NAMALWA (cell line): Measurements from ENCODE around the gene SYTL5.

Experiments
- DNase-seq: peaks from one replicate; pipeline ENCODE4 v3.0.0-alpha.2; 2015; ENCODE audit warnings: low spot score

SYTL5 gene

DNA sequence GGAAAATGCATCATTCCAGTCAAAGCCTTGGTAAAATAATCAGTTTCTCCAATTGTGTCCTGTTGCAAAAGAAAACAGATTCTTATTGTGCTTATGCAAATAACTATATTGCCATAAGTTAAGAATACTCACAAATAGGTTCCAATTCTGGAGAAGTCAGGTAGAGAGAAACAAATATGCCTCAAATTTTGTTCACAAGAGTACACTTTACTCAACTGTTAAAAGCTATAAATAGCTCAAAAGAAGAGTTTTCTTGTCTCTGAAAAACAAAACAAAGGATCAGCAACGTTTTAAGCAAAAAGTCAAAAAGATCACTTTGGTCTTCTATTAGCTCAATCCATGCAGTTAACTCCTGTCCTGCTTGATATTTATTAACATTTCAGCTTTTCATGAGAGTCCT, 21.9 kb downstream of the SYTL5 start:
- no peak for DNase-seq

DNA sequence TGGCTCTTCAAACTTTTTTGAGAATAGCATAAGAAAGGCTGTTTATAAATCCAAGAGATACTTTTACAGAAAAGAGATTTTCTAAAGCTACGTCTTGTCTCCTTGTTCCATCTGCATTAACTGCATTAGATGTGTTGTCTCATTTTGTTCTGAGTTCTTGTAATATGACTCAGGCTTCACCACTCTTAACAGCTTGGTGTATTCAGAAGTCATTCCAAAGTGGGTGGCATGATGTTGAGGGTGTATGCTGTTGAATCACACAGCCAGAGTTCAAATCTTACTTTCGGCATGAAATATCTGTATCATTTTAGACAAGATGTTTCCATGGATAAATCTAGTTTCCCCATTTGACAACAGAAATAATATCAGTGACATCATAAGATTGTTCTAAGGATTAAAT, 30.1 kb downstream of the SYTL5 start:
- DNase-seq: no peak

DNA sequence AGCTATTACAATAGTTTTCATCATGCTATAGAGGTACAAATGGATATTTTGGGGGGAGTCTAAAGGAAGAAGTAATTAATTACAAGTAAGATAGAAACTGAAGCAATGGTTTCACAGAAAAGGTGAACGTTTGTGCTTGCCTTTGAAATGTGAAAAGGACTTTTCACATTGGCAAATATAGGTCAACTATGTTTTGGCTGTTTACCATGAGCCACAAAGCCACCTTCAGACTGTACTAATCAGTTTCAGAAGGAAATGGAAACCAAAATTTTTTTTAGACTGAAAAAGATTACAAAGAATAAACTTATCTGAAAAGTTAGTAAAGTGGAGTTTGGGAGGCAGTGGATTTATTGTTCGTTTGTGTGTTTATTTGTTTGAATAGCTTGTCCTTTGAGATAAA, 32.1 kb downstream of the SYTL5 start:
- no peak for DNase-seq

DNA sequence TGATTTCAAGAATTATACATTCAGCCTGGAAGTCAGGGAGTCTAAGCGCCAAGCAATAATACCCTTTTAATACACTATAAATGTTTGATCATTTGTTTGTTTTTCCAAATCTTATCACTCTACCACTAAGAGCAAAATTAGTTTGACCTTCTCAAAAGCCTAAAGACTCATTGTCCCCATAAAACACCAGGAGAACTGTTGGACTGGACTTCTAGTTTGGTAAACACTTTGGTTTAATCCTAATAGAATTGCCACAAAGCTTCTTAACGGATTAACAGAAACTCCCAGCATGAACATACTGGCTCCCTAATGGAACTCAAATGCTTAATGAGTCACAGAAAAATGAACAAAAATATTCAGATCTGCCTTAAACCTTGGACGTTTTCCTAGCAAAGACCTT, 34.9 kb downstream of the SYTL5 start:
- DNase-seq: no peak

DNA sequence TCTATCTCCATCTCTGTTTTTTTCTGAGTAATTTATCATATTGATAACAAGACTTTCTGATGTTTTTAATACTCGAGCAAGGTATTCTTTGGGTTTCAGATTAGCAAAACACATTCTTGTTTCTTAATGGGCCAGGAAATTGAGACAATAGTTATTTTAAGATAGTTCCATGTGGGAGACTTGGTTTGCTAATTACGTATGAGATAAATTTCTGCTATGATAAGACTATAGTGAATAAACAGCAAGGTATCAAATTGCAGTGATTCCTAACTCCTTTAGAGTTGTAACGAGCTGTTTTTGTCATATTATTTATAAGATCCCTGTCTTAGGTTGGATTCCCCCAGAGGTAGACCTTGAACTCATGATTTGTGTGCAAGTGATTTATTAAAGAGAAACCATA, 38.3 kb downstream of the SYTL5 start:
- DNase-seq: no peak

DNA sequence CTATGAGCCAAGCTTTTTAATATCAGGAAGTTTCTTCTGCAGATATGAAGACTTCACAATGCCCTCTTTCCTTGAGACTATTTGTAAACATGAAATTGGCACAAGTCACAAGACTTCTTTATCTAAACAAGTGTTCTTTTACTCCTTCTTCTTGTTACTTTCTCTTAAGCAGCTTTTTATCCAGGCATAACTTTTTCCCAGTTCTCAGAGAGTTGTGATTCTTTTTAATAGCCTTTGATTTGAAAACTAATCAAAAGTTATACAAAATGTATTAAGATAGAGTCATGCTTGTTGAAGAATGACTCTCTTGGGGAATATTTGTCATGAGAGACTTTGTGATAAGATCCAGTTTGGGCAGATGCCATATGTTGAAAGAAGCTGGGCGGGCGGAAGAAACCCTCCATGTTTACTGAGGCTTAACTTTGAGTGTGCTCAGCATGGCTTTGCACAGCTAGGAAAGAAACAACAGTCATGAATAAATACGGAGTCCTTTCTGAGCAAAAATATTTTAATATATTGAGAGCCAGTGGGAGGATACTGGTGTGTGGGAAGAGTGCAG, 39.3 kb downstream of the SYTL5 start:
- no peak for DNase-seq

DNA sequence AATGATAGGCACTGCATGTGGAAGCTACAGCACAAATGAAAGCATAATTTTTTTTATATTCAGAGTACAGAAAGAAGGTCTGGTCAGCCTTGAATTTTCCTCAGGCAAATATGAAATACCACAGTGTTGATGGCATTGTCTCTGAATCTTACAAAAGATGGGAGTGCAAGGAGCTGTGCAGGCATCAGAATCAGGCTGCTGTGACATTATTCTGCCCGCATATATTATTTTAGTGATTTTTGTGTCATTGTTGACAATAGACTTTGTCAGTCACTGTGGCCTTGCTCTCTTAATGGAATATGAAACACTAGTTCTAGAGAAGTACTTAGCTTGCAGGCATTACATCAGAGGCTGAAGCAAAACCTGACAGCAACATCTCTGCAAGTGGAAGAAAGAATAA, 42.5 kb downstream of the SYTL5 start:
- no peak for DNase-seq

DNA sequence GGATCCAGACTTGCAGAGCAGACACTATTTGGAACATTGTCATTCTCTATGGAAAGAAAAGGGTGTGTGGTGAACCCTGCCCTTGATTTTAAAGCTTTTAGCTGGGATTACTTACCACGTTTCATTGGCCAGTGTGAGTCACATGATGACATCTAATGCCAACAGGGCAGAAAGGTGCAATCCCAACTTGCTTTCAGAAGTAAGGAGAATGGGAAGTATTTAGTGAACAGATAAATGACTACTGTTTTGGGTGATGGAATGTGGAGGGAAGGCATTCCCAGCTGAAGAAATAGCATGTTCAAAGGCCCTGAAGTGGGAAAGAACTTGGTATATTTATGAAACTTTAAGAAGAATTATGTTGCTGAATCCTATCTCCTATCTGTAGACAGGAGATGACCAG, 44.5 kb downstream of the SYTL5 start:
- no peak for DNase-seq

DNA sequence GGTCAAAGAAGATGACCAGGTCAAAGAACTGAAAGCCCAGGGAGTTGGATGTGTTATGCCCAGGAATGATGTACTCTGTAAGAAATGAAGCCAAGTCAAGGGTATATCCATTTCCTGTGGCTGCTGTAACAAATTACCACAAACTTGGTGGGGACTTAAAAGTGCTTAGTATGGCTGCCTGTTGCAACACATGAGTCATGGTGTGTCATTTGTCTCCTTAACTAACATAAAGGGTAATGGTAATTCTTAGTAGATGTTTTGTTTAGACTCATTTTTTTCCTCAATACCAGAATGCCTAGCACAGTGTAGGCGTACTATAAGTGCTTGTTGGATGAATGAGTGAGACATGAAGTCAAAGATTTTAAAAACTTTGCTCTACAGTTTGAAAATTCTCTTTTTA, 45.7 kb downstream of the SYTL5 start:
- no peak for DNase-seq

DNA sequence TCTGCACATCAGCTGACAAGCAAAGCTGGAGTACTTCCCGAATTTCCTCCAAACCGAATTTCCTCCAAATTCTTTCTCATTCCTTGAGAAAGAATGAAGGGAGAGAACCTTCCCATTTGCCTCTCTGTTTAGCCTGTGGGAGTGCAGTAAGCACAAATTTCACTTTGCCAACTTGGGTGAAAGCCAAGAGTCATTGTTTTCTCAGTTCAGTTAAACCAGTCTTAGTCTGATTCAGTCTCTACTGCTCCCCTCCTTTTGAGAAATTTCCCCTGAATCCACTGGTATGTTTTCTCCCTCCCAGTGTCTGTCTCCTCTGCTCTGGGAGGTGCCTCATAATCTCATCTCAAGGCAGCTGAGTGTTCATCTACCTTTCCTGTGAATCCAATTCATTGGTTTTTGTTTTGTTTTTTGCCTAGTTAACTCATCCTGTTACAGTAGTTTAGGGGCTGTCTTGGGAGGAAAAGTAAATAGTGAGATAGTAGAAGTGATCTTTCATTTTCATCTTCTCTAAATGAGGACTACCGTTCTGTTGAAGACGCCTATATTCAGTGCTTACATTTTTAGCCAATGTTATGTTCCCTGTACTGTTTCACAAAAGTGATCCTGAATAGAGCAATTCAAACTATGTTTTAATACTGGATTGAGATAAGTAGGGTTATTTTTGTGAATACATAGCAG, 49.0 kb downstream of the SYTL5 start:
- DNase-seq: no peak

DNA sequence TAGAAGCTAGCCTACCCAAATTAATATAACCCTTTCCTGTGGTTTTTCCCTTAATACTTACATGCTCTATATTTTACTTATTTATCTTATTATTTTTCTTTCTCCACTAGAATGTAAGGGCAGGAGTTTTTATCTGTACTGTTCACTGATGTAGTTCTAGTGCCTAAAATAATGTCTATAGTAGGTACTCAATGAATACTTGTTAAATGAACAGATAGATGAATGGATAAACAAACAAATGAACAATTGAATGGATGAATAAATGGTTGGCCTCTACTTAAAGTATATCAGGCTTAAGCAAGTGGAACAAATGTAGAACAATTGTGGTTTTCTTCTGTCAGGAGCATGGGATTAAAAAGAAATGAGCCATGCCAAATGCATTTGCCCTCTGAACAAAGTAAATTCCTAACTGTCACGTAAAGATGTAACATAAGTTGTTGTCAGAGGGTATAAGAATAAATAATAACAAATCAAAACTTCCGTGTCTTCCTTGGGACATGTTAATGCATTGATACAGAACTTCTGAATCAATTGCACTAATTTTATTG, 54.1 kb downstream of the SYTL5 start:
- DNase-seq: no peak

DNA sequence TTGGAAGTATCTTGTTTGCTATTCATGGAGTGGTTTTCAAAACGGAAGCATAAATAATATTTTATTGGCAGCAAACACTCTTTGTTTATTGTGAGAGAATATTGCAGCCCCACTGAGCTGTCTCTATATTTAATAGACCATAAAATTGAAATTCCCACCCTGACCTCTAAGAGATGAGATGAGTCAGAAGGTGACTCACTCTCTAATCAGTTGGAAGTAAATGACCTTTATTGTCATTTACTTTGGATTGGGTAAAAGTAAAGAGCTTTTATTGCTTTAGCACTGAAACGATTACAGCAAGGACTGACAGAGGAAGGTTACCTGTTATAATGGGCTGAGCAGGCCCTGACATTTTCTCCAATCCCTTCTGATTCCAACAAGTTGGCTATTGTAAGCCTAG, 55.0 kb downstream of the SYTL5 start:
- no peak for DNase-seq

DNA sequence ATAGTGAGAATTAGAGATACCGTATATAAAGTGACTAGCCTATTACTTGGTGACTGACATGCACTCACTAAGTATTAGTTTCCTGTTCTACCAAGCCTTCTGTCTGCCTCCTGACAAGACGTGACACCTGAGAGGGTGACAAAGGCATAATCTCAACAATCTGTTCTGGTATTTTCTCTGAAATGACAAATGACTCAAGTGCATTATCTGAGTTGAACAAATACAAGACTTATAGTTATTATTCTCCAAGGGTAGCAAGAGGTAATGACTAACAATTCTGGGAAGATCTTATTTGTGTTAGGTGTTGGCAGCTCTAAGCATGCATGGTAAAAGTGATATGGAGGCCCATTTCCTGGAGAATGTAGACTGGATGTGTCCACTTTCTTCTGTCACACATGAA, 60.6 kb downstream of the SYTL5 start:
- DNase-seq: no peak

DNA sequence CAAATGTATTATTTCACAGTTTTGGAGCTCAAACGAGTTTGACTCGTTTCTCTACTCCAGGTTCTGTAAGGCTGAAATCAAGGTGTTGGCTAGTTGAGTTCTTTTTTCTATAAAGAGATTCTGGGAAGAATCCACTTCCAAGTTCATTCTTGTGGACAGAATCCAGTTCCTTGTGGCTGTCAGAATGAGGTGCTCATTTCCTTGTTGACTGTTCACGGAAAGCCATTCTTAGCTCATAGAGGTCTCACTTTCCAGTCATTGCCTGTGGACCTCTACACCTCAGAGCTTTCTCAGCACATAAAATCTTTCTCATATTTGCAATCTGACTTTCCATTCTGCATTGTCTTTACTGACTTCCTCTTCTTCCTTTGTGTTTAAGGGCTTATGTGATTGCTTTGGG, 62.9 kb downstream of the SYTL5 start:
- DNase-seq: no peak

DNA sequence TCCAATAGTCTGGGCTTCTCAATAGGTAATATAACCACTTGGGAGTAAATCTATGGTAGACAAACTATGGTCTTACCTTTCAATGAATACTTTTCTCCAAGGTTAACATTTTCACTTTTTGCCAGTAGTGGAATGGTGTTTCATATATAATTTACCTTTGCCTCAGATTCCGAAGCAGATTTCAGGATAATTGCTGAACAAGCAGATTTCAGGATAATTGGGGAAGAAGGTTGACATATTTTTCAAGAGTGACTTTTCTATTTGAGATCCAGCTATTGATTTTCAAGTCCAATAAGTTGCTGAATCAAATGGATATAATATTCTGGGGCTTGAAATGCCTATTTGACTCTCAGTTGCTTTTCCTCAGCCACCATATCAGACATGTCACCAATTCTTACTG, 63.6 kb downstream of the SYTL5 start:
- no peak for DNase-seq

DNA sequence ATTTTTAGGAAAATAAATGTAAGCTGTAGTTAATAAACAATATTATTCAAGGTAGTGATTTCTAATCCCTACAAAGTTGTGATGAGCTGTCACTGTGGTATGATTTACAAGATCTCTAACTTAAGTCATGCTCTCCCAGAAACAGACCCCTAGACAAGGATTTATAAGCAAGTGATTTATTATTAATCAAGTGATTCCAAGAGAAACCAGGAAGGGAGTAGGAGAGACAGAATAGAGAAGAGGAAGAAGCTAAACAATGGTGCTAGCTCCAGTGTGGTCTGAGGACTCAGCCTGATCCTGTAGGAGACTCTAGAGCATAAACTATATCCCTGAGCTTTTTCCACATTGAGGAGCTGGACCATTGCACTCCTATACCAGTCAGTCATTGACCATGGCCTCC, 73.1 kb downstream of the SYTL5 start:
- DNase-seq: no peak

DNA sequence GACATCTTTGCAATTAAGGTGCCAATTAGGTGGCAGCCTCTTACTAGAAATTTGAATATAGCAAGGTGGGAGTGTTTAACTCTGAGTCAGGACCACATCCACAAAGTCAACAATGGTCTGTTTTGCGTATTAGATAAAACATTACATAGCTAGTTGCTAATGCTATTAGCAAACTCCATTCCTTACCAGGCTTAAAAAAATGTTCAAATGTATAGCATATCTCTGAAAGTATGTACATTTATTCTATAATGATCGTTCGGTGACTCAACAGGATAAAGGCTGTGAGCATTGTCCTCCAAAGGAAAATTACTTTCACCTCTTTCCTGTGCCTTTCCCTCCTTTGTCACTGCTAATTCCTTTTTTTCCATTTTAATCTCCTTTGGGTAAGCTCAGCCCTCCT, 74.5 kb downstream of the SYTL5 start:
- DNase-seq: no peak

DNA sequence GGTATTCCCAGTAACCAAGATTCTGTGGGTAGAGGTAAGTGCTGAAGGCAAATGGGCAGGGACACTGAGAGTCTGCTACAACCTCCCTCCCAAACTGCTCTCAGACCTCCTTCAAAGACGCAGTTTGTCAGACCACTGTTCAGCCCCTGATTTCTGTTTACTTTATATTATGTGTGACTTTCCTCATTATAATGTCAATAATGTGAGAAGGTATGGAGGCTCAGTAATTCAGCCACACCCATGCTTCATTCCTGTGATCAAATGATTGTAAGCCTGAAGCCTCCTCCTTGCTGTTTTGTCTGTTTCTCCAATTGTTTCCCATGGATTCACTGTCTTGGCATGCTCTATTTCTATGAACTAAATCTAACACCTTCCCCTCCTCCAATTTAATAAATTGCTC, 75.6 kb downstream of the SYTL5 start:
- no peak for DNase-seq

DNA sequence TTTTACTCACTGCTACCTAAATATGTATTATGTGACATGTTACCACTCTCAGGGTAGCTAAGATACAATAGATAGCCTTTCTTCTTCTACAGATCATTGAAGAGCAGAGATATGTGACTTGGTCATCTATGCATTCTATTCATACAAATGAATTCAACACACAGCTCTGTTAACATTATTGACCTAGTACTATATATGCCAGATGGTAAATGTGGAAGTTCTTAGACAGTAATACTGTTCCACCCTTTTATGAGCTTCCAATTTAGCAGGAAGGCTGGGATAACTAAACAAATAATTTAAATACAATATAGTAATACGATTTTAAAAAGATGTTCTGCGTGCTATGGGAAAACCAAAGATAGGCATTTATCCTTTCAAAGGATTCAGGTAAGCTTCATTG, 76.0 kb downstream of the SYTL5 start:
- DNase-seq: no peak

DNA sequence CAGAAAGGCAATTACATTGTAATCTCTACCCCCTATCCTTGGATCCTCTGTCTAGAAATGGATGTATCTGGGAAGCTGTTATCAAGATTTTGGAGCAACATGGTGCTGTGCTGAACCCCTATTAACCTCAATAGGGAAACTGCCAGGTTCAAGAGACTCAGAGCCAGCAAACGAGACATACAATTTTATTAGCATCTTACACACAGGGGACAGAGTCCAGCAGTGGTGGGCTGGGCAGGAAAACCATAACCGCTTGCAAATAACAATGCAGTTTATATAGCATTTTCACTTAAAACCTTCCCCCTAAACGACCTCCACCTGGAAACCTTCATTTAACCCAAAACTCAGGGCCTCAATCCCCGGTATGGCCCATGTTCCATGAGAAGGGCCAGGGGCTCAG, 79.5 kb downstream of the SYTL5 start:
- DNase-seq: no peak

DNA sequence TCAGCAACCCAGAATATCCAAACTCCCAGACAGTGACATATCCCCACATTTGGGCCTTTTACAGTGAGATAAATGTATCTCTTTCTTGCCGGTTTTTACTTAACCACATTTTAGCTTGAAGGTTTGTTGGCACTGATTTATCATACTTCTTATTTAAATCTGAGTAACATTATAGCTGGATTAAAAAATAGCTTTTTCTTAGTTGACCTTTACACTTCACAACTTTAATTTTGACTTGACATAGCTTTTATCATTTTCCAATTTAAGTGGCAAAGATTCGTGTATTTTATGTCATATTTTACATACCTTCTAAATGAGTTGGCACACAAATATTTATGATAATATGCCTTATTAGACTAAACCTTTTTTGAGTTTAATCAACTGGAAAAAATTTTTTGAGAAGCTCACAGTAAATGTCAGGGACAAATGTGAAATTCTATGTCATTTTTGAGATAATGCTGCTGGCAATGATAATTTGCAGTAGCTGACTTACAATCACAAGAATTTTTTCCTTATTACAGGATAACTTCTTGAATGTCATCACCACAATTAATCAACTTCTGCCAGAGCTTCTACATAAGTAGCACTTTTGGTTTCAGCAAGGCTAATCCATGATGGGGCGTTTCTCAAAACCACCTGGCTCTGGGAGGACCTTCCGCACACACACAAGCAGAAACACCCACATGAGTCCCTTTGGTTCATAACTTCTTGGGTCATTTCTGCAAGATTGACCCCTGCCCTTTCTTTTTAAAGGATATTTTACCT, 80.3 kb downstream of the SYTL5 start:
- DNase-seq: no peak

DNA sequence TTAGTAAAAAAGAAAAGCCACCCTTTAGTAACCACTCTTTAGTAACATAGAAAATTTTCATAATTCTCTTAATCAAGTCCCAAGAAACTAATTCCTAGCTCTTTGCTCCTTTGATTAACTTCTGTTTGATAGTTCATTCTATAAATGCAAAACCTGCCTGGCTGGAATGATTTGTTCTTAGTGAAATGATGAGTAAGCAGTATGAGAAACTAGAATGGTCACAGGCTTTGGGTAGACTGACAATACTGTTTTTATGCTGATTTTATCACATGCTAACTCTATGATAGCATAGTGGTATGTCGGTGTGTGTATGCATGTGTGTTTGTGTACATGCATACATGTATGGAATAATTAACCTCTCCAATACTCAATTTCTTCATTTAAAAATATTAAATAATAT, 81.2 kb downstream of the SYTL5 start:
- no peak for DNase-seq

DNA sequence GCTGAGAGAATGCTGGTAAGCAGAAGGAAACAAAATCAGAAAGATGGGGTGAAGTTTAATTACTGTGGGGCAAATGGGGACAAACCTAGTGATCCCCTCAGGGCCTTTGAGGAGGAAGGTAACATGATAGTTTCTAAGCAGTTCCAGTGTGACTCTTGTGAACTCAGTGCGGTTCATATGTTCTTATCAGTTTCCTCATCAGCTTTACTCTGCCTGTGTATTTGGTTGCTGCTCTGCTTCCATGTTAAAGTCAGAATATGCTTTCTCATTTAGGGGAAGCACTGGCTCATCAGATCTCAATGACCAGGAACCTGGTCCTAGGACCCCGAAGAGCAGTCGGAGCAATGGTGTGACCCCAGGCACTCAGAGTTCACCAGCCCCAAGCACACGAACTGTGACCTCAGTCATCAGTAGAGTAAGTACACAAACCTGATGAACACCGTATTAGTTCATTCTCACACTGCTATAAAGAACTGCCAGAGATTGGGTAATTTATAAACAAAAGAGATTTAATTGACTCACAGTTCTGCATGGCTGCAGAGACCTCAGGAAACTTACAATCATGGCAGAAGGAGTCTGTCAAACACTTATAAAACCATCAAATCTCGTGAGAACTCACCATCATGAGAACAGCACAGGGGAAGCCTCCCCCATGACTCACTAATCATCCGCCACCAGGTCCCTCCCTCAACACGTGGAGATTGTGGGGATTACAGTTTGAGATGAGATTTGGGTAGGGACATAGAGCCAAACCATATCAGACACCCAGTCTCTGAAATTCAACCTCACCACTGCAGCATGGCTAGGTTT, 83.0 kb downstream of the SYTL5 start:
- DNase-seq: no peak
